ENCODE data around the gene NTN1.

Gene NTN1

GRCh38 chr17:9272501-9273200 is 251.3 kb downstream of the NTN1 start:
- no peak for DNase-seq (ENCODE audit: low read depth, low spot score)
- Histone ChIP-seq H3K36me3 (ENCODE audit: insufficient read depth, low read length) (no peaks in the 10 kb centered on the region), H3K27ac (no peak overlapping the region), H3K9me3 (ENCODE audit: low read depth, low read length) (no peaks in the 10 kb centered on the region), H3K9ac (ENCODE audit: insufficient read length) (no peak overlapping the region), H3K4me3 (no peak overlapping the region)
- TF ChIP-seq EZH2 (IDR thresholded peaks at IDR 0.05) (no peak), POLR2AphosphoS5 (IDR thresholded peaks at IDR 0.05; ENCODE audit: borderline replicate concordance, low read depth, low read length) (no peak), FOXP2 (optimal IDR thresholded peaks at IDR 0.05; ENCODE audit: control extremely low read depth, extremely low read length, insufficient read depth) (no peak)

GRCh38 chr17:9273428-9274391 is 252.4 kb downstream of the NTN1 start:
- H3K27ac ChIP-seq, result no peak overlapping the region
- no peak for DNase-seq (ENCODE audit: low read depth, low spot score)

DNA sequence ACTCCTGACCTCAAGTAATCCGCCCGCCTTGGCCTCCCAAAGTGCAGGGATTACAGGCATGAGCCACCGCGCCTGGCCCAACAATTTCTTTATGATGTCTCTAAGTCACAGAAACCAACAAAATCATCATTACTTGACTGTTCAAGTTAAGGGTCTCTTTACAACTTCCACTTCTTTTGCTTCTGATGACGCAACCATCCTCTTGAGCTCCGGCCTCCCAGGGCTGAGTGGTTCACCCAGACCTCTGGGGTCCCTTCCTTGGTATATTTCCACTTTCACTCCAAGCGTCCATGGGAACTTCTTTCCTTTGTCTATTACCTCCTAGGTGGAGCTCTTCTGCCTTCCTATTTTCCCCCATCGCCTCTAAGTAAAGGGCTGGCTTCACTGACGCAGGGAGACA is 253.7 kb downstream of the NTN1 start:
- no peak for TF ChIP-seq EZH2 (IDR thresholded peaks at IDR 0.05)
- no peak for TF ChIP-seq FOXP2 (optimal IDR thresholded peaks at IDR 0.05; ENCODE audit: control extremely low read depth, extremely low read length, insufficient read depth)
- no peak for TF ChIP-seq POLR2AphosphoS5 (IDR thresholded peaks at IDR 0.05; ENCODE audit: borderline replicate concordance, low read depth, low read length)
- no peak overlapping the region for H3K4me3 ChIP-seq
- H3K9me3 ChIP-seq (ENCODE audit: low read depth, low read length), result no peaks in the 10 kb centered on the region
- H3K36me3 ChIP-seq (ENCODE audit: insufficient read depth, low read length), result no peaks in the 10 kb centered on the region
- no peak overlapping the region for H3K9ac ChIP-seq (ENCODE audit: insufficient read length)
- no peak for DNase-seq (ENCODE audit: low read depth, low spot score)
- no peak overlapping the region for H3K27ac ChIP-seq

More at GRCh38 chr17:9273428-9274391, 252.4 kb downstream of the NTN1 start:
- Histone ChIP-seq H3K4me3 (no peak overlapping the region), H3K36me3 (ENCODE audit: insufficient read depth, low read length) (no peaks in the 10 kb centered on the region), H3K9me3 (ENCODE audit: low read depth, low read length) (no peaks in the 10 kb centered on the region), H3K9ac (ENCODE audit: insufficient read length) (no peak overlapping the region)
- no peak for TF ChIP-seq EZH2 (IDR thresholded peaks at IDR 0.05)

DNA sequence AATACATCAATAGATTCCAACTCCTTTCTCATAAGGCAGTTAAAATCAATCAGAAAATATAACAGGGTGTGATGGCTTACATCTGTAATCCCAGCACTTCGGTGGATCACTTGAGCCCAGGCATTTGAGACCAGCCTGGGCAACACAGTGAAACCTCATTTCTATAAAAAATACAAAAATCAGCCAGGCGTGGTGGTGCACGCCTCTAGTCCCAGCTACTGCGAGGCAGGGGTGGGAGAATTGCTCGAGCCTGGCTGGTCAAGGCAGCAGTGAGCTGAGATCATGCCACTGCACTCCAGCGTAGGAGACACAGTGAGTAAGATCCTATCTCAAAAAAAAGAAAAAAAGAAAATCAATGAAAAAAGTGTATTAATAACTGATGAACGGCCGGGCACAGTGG is 258.6 kb downstream of the NTN1 start:
- no peak overlapping the region for H3K9ac ChIP-seq (ENCODE audit: insufficient read length)
- no peak overlapping the region for H3K4me3 ChIP-seq
- H3K36me3 ChIP-seq (ENCODE audit: insufficient read depth, low read length), result no peaks in the 10 kb centered on the region
- H3K27ac ChIP-seq, result no peak overlapping the region
- no peak for DNase-seq (ENCODE audit: low read depth, low spot score)
- TF ChIP-seq POLR2AphosphoS5 (IDR thresholded peaks at IDR 0.05; ENCODE audit: borderline replicate concordance, low read depth, low read length), result no peak
- no peak for TF ChIP-seq FOXP2 (optimal IDR thresholded peaks at IDR 0.05; ENCODE audit: control extremely low read depth, extremely low read length, insufficient read depth)
- TF ChIP-seq EZH2 (IDR thresholded peaks at IDR 0.05), result no peak
- no peaks in the 10 kb centered on the region for H3K9me3 ChIP-seq (ENCODE audit: low read depth, low read length)

- TF ChIP-seq EZH2 (IDR thresholded peaks at IDR 0.05) (no peak), POLR2AphosphoS5 (IDR thresholded peaks at IDR 0.05; ENCODE audit: borderline replicate concordance, low read depth, low read length) (no peak), FOXP2 (optimal IDR thresholded peaks at IDR 0.05; ENCODE audit: control extremely low read depth, extremely low read length, insufficient read depth) (no peak)
- H3K9ac ChIP-seq (ENCODE audit: insufficient read length), result no peak overlapping the region
- no peak overlapping the region for H3K4me3 ChIP-seq
- no peaks in the 10 kb centered on the region for H3K36me3 ChIP-seq (ENCODE audit: insufficient read depth, low read length)
- no peak for DNase-seq (ENCODE audit: low read depth, low spot score)
- H3K27ac ChIP-seq, result no peak overlapping the region
- H3K9me3 ChIP-seq (ENCODE audit: low read depth, low read length), result no peaks in the 10 kb centered on the region
These were observed 262.6 kb downstream of the NTN1 start for GRCh38 chr17:9283909-9284308.

DNA sequence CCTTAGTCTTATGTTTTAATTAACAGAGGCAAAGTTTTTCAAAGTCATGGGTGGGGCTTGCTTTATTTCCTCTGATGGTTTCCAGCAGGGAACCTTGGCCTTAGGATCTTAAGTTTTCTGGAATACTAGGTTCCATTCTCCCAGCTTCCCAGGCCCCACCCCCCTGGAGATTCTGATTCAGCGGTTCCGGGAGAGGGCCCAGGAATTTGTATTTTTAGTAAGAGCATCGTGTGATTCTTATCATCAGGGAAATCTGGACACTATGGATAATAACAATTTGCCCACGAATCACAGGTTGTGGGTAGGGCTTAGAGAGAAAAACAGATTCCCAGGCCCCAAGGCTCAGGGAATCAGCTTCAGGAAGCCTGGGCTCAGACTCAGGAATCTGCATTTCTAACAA is 263.6 kb downstream of the NTN1 start:
- no peak for DNase-seq (ENCODE audit: low read depth, low spot score)
- H3K9ac ChIP-seq (ENCODE audit: insufficient read length), result no peak overlapping the region
- TF ChIP-seq FOXP2 (optimal IDR thresholded peaks at IDR 0.05; ENCODE audit: control extremely low read depth, extremely low read length, insufficient read depth) (no peak), POLR2AphosphoS5 (IDR thresholded peaks at IDR 0.05; ENCODE audit: borderline replicate concordance, low read depth, low read length) (no peak), EZH2 (IDR thresholded peaks at IDR 0.05) (no peak)
- no peaks in the 10 kb centered on the region for H3K9me3 ChIP-seq (ENCODE audit: low read depth, low read length)
- no peak overlapping the region for H3K27ac ChIP-seq
- H3K4me3 ChIP-seq, result no peak overlapping the region
- H3K36me3 ChIP-seq (ENCODE audit: insufficient read depth, low read length), result no peaks in the 10 kb centered on the region

DNA sequence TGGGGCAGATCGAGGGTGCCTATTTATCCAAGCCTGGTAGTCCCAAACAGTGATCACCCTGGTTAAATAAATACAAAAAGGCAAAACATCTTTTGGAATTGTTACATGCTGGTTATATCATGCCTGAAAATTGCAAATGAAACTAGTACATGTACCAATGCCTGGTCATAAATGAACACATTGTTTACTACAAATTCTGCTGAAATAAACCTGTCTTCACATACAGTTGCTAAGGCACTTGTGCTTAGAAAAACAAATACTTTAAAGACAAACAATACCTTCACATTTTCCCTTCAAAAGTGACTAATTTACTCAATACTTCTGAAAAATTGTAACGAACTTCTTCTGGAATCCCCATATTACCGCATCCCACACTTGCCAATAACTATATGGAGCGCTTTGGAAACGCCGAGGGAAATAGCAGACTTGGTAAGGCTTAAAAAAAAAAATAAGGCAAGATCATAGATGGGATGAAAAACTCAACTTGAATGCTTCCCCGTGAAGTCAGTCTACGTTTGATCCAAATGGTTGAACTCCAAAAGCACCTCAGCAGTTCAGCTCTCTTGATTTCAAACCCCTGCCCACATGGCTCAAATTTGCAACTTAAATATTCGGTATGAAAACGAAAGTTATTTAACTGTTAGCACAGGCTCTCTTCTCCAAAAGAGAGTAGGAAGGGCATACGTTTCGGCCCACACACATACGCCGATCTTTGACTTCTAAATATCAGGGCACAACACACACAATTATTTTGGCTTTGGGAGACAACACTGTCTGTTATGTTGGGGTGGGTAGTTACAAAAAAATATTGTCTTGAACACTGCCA is 264.5 kb downstream of the NTN1 start:
- no peak for TF ChIP-seq EZH2 (IDR thresholded peaks at IDR 0.05)

DNA sequence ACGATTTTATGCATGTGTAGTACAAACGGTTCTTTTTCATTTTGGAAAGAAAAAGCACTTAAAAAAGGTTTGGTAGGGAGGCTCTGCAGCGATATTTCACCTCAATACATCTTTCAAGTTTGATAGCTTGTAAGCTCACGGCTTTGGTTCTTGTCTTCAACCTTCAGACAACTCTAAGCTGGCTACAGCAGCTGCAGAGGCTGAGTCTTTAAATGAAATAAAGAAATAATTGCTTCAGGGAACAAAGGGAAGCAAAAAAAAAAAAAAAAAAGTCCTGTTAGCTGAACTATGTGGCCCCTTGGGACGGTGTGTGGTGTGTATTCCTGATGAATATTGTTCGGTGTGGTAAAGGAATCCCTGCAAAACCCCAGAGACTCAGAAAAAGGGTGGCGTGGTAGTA is 265.1 kb downstream of the NTN1 start:
- TF ChIP-seq POLR2AphosphoS5 (IDR thresholded peaks at IDR 0.05; ENCODE audit: borderline replicate concordance, low read depth, low read length) (no peak), EZH2 (IDR thresholded peaks at IDR 0.05) (no peak), FOXP2 (optimal IDR thresholded peaks at IDR 0.05; ENCODE audit: control extremely low read depth, extremely low read length, insufficient read depth) (no peak)
- H3K9ac ChIP-seq (ENCODE audit: insufficient read length), result no peak overlapping the region
- H3K27ac ChIP-seq, result no peak overlapping the region
- H3K4me3 ChIP-seq, result no peak overlapping the region
- no peaks in the 10 kb centered on the region for H3K36me3 ChIP-seq (ENCODE audit: insufficient read depth, low read length)
- H3K9me3 ChIP-seq (ENCODE audit: low read depth, low read length), result no peaks in the 10 kb centered on the region
- no peak for DNase-seq (ENCODE audit: low read depth, low spot score)

More for the DNA sequence above, 264.5 kb downstream of the NTN1 start:
- Histone ChIP-seq H3K9ac (ENCODE audit: insufficient read length) (no peak overlapping the region), H3K4me3 (no peak overlapping the region), H3K9me3 (ENCODE audit: low read depth, low read length) (no peaks in the 10 kb centered on the region), H3K27ac (no peak overlapping the region), H3K36me3 (ENCODE audit: insufficient read depth, low read length) (no peaks in the 10 kb centered on the region)
- no peak for DNase-seq (ENCODE audit: low read depth, low spot score)
